GM12878 (cell line): ENCODE measurements around the gene MAN1B1. TPM values are rescaled to one million over a fixed set of nuclear protein-coding genes. Genes with fewer than 3 reads are reported as not detected.

Source experiments
- ATAC-seq: fragments of 200-7000 bp; cut with Tn5 transposase; 3 replicates; pipeline ENCODE4 v1.9.1; 2020; ENCODE audit warnings: mild to moderate bottlenecking, moderate library complexity
- BruUV-seq: library from RNA; stranded (reverse); fragments of 400-500 nt; replicated peaks from 2 replicates; lab custom pipeline; 2021; lab: Mats Ljungman, UMichigan
- CTCF ChIA-PET: fragments of 300-600 bp; sonication (Branson Sonifier 250); formaldehyde crosslinking; extraction: SDS; loops from one replicate; lab custom pipeline; 2021; ENCODE audit warnings: inconsistent platforms; lab: Yijun Ruan, JAX
- POLR2A ChIA-PET: fragments of 350-600 bp; formaldehyde crosslinking; extraction: SDS; loops from one replicate; lab custom pipeline; 2021; ENCODE audit warnings: inconsistent platforms; lab: Charles Lee
- RAD21 ChIA-PET: fragments of 300-600 bp; sonication (Branson Sonifier 250); formaldehyde crosslinking; loops from one replicate; lab custom pipeline; 2023; ENCODE audit warnings: antibody characterized with exemption; ENCODE audit not compliant: unreplicated experiment; lab: Charles Lee
- SMC1A ChIA-PET: fragments of 300-600 bp; sonication (Branson Sonifier 250); formaldehyde crosslinking; loops from one replicate; lab custom pipeline; 2023; ENCODE audit not compliant: unreplicated experiment, uncharacterized antibody; lab: Charles Lee
- DNase-seq: peaks from one replicate; pipeline ENCODE4 v3.0.0-alpha.2; 2011; ENCODE audit warnings: low read depth, low spot score
- FAIRE-seq: peaks from 3 replicates; lab custom pipeline; 2011; peaks lifted over from hg19 to GRCh38; lab: Jason Lieb, UNC
- H2AFZ ChIP-seq: 2 replicates; pipeline ENCODE4 v1.6.0; 2011; ENCODE audit warnings: low read depth, low read length, control low read depth; ENCODE audit not compliant: control insufficient read depth
- H3K27ac ChIP-seq: 2 replicates; pipeline ENCODE4 v1.5.1; 2011; ENCODE audit warnings: control low read depth; ENCODE audit not compliant: control insufficient read depth, insufficient read depth
- H3K27me3 ChIP-seq, 2 experiments: replicated peaks in 1 of 2; 2 replicates each; pipeline versions ENCODE4 v1.6.0 to v1.6.1; 2011; ENCODE audit warnings: low read length in 1 of 2; ENCODE audit not compliant: control insufficient read depth in 2 of 2, insufficient read depth in 2 of 2
- H3K36me3 ChIP-seq, 2 experiments: 2 replicates each; pipeline ENCODE4 v1.5.1; 2011; ENCODE audit warnings: low read length in 1 of 2; ENCODE audit not compliant: control insufficient read depth in 2 of 2, insufficient read depth in 2 of 2
- H3K4me1 ChIP-seq: 2 replicates; pipeline ENCODE4 v1.6.1; 2011; ENCODE audit warnings: mild to moderate bottlenecking, low read length, moderate library complexity, mixed read lengths; ENCODE audit not compliant: control insufficient read depth, insufficient read depth
- H3K4me2 ChIP-seq: 2 replicates; pipeline ENCODE4 v1.6.0; 2011; ENCODE audit warnings: control low read depth; ENCODE audit not compliant: control insufficient read depth, insufficient read depth
- H3K4me3 ChIP-seq: fragments of 200-600 bp; sonication (generic); 2 replicates; pipeline ENCODE4 v1.5.1; 2016
- H3K79me2 ChIP-seq: 2 replicates; pipeline ENCODE4 v1.6.0; 2011; ENCODE audit warnings: low read length; ENCODE audit not compliant: control insufficient read depth, insufficient read depth
- H3K9ac ChIP-seq: 2 replicates; pipeline ENCODE4 v1.8.0; 2011; ENCODE audit warnings: low read length, control low read depth, mixed read lengths; ENCODE audit not compliant: control insufficient read depth, insufficient read depth
- H3K9me3 ChIP-seq: replicated peaks from 3 replicates; pipeline ENCODE4 v1.5.1; 2011; ENCODE audit warnings: mild to moderate bottlenecking, low read length; ENCODE audit not compliant: control insufficient read depth, insufficient read depth
- H4K20me1 ChIP-seq: 2 replicates; pipeline ENCODE4 v1.6.0; 2011; ENCODE audit not compliant: control insufficient read depth, insufficient read depth
- CBX5 ChIP-seq: sonication (generic); IDR thresholded peaks from 2 replicates; pipeline ENCODE4 v1.6.1; 2016; ENCODE audit warnings: low read depth, moderate library complexity, mild to moderate bottlenecking, inconsistent platforms
- EGR1 ChIP-seq, 2 experiments: IDR thresholded peaks; 1 replicate in 1 of 2; 2 replicates in 1 of 2; pipeline ENCODE4 v1.6.1; 2011 to 2012; ENCODE audit warnings: low read depth in 2 of 2, low read length in 2 of 2, borderline replicate concordance in 1 of 2, mild to moderate bottlenecking in 1 of 2, moderate library complexity in 1 of 2
- GATAD2B ChIP-seq: fragments of 450-650 bp; conservative IDR thresholded peaks from 2 replicates; pipeline ENCODE4 v1.6.1; 2017; ENCODE audit warnings: low read depth, mild to moderate bottlenecking, moderate library complexity
- HDGF ChIP-seq: fragments of 450-650 bp; IDR thresholded peaks from 2 replicates; pipeline ENCODE4 v1.6.1; 2016; ENCODE audit warnings: antibody characterized with exemption
- IKZF1 ChIP-seq: fragments of 450-650 bp; conservative IDR thresholded peaks from 2 replicates; pipeline ENCODE4 v1.6.1; 2017; ENCODE audit warnings: antibody characterized with exemption, mild to moderate bottlenecking
- NFYA ChIP-seq: IDR thresholded peaks from 2 replicates; pipeline ENCODE4 v1.6.1; 2011; ENCODE audit warnings: low read depth, mild to moderate bottlenecking, low read length, improper control_type of control experiment, borderline replicate concordance
- NR2C2 ChIP-seq: IDR thresholded peaks from 2 replicates; pipeline ENCODE4 v1.6.1; 2011; ENCODE audit warnings: borderline replicate concordance, low read depth; ENCODE audit not compliant: control insufficient read depth, insufficient read length
- NR2F1 ChIP-seq: fragments of 450-650 bp; conservative IDR thresholded peaks from 2 replicates; pipeline ENCODE4 v1.6.1; 2017; ENCODE audit warnings: mild to moderate bottlenecking
- POLR2A ChIP-seq: IDR thresholded peaks from 2 replicates; pipeline ENCODE4 v1.6.1; 2011; ENCODE audit warnings: low read depth, mild to moderate bottlenecking, low read length
- POU2F2 ChIP-seq: IDR thresholded peaks from 3 replicates; pipeline ENCODE4 v1.6.1; 2011; ENCODE audit warnings: low read depth, mild to moderate bottlenecking, low read length, borderline replicate concordance
- RBBP5 ChIP-seq: fragments of 200-600 bp; sonication (generic); conservative IDR thresholded peaks from 2 replicates; pipeline ENCODE4 v1.6.1; 2016
- RCOR1 ChIP-seq: conservative IDR thresholded peaks from 2 replicates; pipeline ENCODE4 v1.6.1; 2012; ENCODE audit warnings: low read depth, low read length, improper control_type of control experiment
- SKIL ChIP-seq: fragments of 450-650 bp; IDR thresholded peaks from 2 replicates; pipeline ENCODE4 v1.6.1; 2017; ENCODE audit warnings: mild to moderate bottlenecking, low read depth, inconsistent platforms; ENCODE audit not compliant: poor library complexity, severe bottlenecking
- SP1 ChIP-seq: IDR thresholded peaks from one replicate; pipeline ENCODE4 v1.6.1; 2011; ENCODE audit warnings: low read depth, low read length
- SREBF1 ChIP-seq: IDR thresholded peaks from 2 replicates; pipeline ENCODE4 v1.6.1; 2012; ENCODE audit warnings: mild to moderate bottlenecking, low read length
- TCF3 ChIP-seq: IDR thresholded peaks from 2 replicates; pipeline ENCODE4 v1.6.1; 2012; ENCODE audit warnings: low read depth, mild to moderate bottlenecking, low read length, borderline replicate concordance; ENCODE audit not compliant: insufficient read depth
- USF2 ChIP-seq: IDR thresholded peaks from 2 replicates; pipeline ENCODE4 v1.6.1; 2011; ENCODE audit warnings: low read depth, low read length, improper control_type of control experiment, borderline replicate concordance
- ZNF24 ChIP-seq: fragments of 450-650 bp; IDR thresholded peaks from 2 replicates; pipeline ENCODE4 v1.6.1; 2017; ENCODE audit warnings: antibody characterized with exemption, mild to moderate bottlenecking
- WGBS: methylation state at CpG from one replicate; pipeline ENCODE4 v1.1.6; 2016; ENCODE audit warnings: low lambda C conversion rate; ENCODE audit not compliant: insufficient replicate concordance, insufficient coverage; ENCODE audit errors: missing lambda C conversion rate; 5-methylcytosine and 5-hydroxymethylcytosine counted together
- in situ Hi-C: fragments of 300-500 bp; cut with MboI; formaldehyde crosslinking; loops from 9 replicates; pipeline ENCODE4 v1.14.3; 2018; ENCODE audit warnings: mixed read lengths
- intact Hi-C: fragments of 100-400 bp; cut with micrococcal nuclease; formaldehyde crosslinking; loops from one replicate; pipeline ENCODE4 v1.14.2; 2022; ENCODE audit not compliant: unreplicated experiment
- polyA plus RNA-seq, 11 experiments: library from polyadenylated mRNA; depleted of rRNA in 4 of 11; unstranded in 6 of 11; stranded (reverse) in 5 of 11; fragments of >200 nt; fragmentation: Nextera tagmentation in 4 of 11; fragmentation: Illumina TruSeq in 1 of 11; extraction: Ambion mirVana in 4 of 11; extraction: Trizol in 1 of 11; gene quantifications; 1 replicate in 1 of 11; 2 replicates in 10 of 11; pipeline versions ENCODE4 v1.2.1 to v1.2.3, GENCODE V29; 2011 to 2016; ENCODE audit warnings: inconsistent platforms in 2 of 11, missing spikeins in 2 of 11, low read depth in 1 of 11
- total RNA-seq, 4 experiments: library from RNA; depleted of rRNA in 3 of 4; stranded (reverse); fragments of >200 nt in 3 of 4; fragmentation: Illumina TruSeq in 1 of 4; extraction: Trizol in 1 of 4; gene quantifications; 2 replicates each; pipeline versions ENCODE4 v1.2.1 to v1.2.3, GENCODE V29; 2013 to 2021
- TF ChIP-seq, protein P1 (sequence below): fragments of 450-650 bp; formaldehyde crosslinking; IDR thresholded peaks from 2 replicates; pipeline ENCODE4 v1.5.0; 2022; ENCODE audit warnings: mild to moderate bottlenecking, missing genetic modification characterization

MAN1B1 gene
- total and polyA plus RNA-seq, 10 of the 15 experiments (the other 5 are each of a cell fraction or from before 2014, with no cell fraction given): 0.71 to 34.1 (median 22.7) TPM

GRCh38 chr9:137074657-137075274, 12.0 kb upstream of the MAN1B1 start:
- ChIA-PET SMC1A (interaction anchor here (1.0 kb wide), 2 partner anchors 12 to 21 kb away, joined by 3 to 5 read pairs; partner anchors contain the start of gene MAN1B1), POLR2A (interaction anchor here (1.1 to 1.3 kb wide), 2 partner anchors 12 to 21 kb away, joined by 3 to 8 read pairs; partner anchors contain the start of gene MAN1B1), CTCF (interaction anchor here (1.4 kb wide), 1 partner anchor 8 kb away, joined by 3 read pairs; no protein-coding TSS in a partner anchor), RAD21 (interaction anchor here (1.2 kb wide), 1 partner anchor 21 kb away, joined by 4 read pairs; no protein-coding TSS in a partner anchor)
- Histone ChIP-seq H3K79me2 (peaks cover 10% of the 10 kb centered on the region), H3K9ac (peak overlapping the region; percentile 13; the same call in 1 of the 2 replicates), H3K4me3 (no peak overlapping the region), H4K20me1 (no peaks in the 10 kb centered on the region; the same call in 1 of the 2 replicates), H3K27ac (0 out of 2 replicates have a peak overlapping the region, but pooled peaks have one; percentile 36), H3K36me3 (peaks cover 0 to 4% of the 10 kb centered on the region in 2 experiments; a peak in 1 of 4 replicates), H3K4me1 (peaks cover 25% of the 10 kb centered on the region), H2AFZ (peak overlapping the region; percentile 72), H3K9me3 (no peaks in the 10 kb centered on the region), H3K4me2 (peak overlapping the region; percentile 50), H3K27me3 (no peaks in the 10 kb centered on the region)
- peak; percentile 24 for ATAC-seq
- peak; percentile 44 for FAIRE-seq
- in situ Hi-C loops (no loop called here), intact Hi-C loops (no loop called here)
- no TSS peak for BruUV-seq
- WGBS: 22% methylated on average over 12 of the region's 12 CpGs
- DNase-seq: no peak
- TF ChIP-seq NR2C2: no peak
- TF ChIP-seq SP1: no peak
- no peak for TF ChIP-seq NFYA
- TF ChIP-seq POLR2A: no peak
- no peak for TF ChIP-seq TCF3
- no peak for TF ChIP-seq POU2F2
- TF ChIP-seq SREBF1: no peak
- no peak for TF ChIP-seq USF2
- TF ChIP-seq IKZF1: 0 out of 2 replicates have a peak, but pooled peaks have one; percentile 17
- no peak for TF ChIP-seq RBBP5
- TF ChIP-seq GATAD2B: no peak
- TF ChIP-seq SKIL: no peak
- no peak for TF ChIP-seq EGR1 (IDR thresholded peaks at IDR 0.05; ENCODE audit: borderline replicate concordance in 1 of 2, low read depth in 2 of 2, low read length in 2 of 2)
- no peak for TF ChIP-seq CBX5
- TF ChIP-seq HDGF: peak; percentile 84
- TF ChIP-seq RCOR1: no peak
- TF ChIP-seq, protein P1, sequence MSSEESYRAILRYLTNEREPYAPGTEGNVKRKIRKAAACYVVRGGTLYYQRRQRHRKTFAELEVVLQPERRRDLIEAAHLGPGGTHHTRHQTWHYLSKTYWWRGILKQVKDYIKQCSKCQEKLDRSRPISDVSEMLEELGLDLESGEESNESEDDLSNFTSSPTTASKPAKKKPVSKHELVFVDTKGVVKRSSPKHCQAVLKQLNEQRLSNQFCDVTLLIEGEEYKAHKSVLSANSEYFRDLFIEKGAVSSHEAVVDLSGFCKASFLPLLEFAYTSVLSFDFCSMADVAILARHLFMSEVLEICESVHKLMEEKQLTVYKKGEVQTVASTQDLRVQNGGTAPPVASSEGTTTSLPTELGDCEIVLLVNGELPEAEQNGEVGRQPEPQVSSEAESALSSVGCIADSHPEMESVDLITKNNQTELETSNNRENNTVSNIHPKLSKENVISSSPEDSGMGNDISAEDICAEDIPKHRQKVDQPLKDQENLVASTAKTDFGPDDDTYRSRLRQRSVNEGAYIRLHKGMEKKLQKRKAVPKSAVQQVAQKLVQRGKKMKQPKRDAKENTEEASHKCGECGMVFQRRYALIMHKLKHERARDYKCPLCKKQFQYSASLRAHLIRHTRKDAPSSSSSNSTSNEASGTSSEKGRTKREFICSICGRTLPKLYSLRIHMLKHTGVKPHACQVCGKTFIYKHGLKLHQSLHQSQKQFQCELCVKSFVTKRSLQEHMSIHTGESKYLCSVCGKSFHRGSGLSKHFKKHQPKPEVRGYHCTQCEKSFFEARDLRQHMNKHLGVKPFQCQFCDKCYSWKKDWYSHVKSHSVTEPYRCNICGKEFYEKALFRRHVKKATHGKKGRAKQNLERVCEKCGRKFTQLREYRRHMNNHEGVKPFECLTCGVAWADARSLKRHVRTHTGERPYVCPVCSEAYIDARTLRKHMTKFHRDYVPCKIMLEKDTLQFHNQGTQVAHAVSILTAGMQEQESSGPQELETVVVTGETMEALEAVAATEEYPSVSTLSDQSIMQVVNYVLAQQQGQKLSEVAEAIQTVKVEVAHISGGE (CRISPR knock-in tag): no peak
- TF ChIP-seq ZNF24: no peak
- no peak for TF ChIP-seq NR2F1
